Small intestine (tissue), 7 donors: ENCODE results near the gene B4GALNT2. TPM values are rescaled to one million over a fixed set of nuclear protein-coding genes. Genes with fewer than 3 reads are reported as not detected.
"Not testable (repeated sequence)": the region's sequence is repeated elsewhere in the genome, so short reads cannot be mapped to it uniquely, and the experiment has no call there.

Experiments used
- DNase-seq, 2 donors: peaks; one replicate each; pipeline versions ENCODE4 v3.0.0 to v3.0.0-alpha.2; 2013
- FAIRE-seq: peaks from 2 replicates; lab custom pipeline; 2012; peaks lifted over from hg19 to GRCh38; lab: Jason Lieb, UNC
- H3K27ac ChIP-seq, 3 donors: one replicate each; pipeline ENCODE4 v1.5.1; 2013; ENCODE audit warnings: low read length in 2 of 3, mild to moderate bottlenecking in 2 of 3, control low read depth in 1 of 3, inconsistent platforms in 1 of 3, low read depth in 1 of 3, moderate library complexity in 1 of 3
- H3K27me3 ChIP-seq, 3 donors: one replicate each; pipeline ENCODE4 v1.6.1; 2013; ENCODE audit warnings: low read length in 3 of 3, inconsistent platforms in 1 of 3; ENCODE audit not compliant: control insufficient read depth in 3 of 3, insufficient read depth in 3 of 3
- H3K36me3 ChIP-seq, 3 donors: one replicate each; pipeline ENCODE4 v1.6.1; 2013; ENCODE audit warnings: low read length in 3 of 3, inconsistent platforms in 1 of 3, low read depth in 1 of 3, mild to moderate bottlenecking in 1 of 3, moderate library complexity in 1 of 3; ENCODE audit not compliant: control insufficient read depth in 3 of 3, insufficient read depth in 2 of 3
- H3K4me1 ChIP-seq, 3 donors: one replicate each; pipeline ENCODE4 v1.6.1; 2013; ENCODE audit warnings: low read length in 2 of 3, inconsistent platforms in 1 of 3, low read depth in 1 of 3, mild to moderate bottlenecking in 1 of 3, moderate library complexity in 1 of 3; ENCODE audit not compliant: control insufficient read depth in 3 of 3, insufficient read depth in 2 of 3
- H3K4me3 ChIP-seq, 3 donors: one replicate each; pipeline ENCODE4 v1.5.1; 2013; ENCODE audit warnings: low read length in 3 of 3, control low read depth in 1 of 3, inconsistent platforms in 1 of 3, low read depth in 1 of 3, mild to moderate bottlenecking in 1 of 3, moderate library complexity in 1 of 3
- H3K9me3 ChIP-seq, 2 donors: one replicate each; pipeline ENCODE4 v1.6.1; 2013; ENCODE audit warnings: low read depth in 1 of 2, low read length in 1 of 2; ENCODE audit not compliant: control insufficient read depth in 2 of 2, insufficient read depth in 1 of 2
- WGBS, 3 donors: extraction: QIAGEN DNeasy Blood & Tissue Kit; methylation state at CpG; one replicate each; pipeline ENCODE4 v1.1.7; 2013; 5-methylcytosine and 5-hydroxymethylcytosine counted together
- polyA plus RNA-seq, 4 donors: library from polyadenylated mRNA; stranded (reverse) in 3 of 4; unstranded in 1 of 4; fragments of 200-250 nt in 3 of 4; fragments of 120-200 nt in 1 of 4; gene quantifications; one replicate each; pipeline versions ENCODE4 v1.2.1 to v1.2.3, GENCODE V29; 2013
- donor health status: healthy with polysubstance abuse.
- donor health status: control.
- donor health status: control.
- donor health status: Bipolar disorder and iron deficiency.
- donor health status: healthy.

The B4GALNT2 gene
- polyA plus RNA-seq, 4 donors = 0.13 to 3.2 (median 0.72) TPM

DNA sequence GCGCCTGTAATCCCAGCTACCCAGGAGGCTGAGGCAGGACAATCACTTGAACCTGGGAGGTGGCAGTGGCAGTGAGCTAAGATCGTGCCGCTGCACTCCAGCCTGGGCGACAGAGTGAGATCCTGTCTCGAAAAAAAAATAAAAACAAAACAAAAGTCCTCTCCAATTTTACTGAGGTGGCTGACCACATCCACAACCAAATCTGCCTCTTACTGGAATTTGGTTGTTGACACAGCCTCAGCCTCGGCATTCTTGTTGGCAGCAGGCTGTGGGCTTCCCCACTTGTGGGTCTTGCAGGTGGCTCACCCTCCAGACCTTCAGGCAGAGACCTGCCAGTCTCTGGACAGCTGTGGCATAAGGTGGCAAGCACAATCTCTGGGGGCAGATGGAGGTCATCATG is 15.6 kb downstream of the B4GALNT2 start:
- DNase-seq (no peak), FAIRE-seq (no peak)
- 87 to 89% (median 88%) methylated on average over 6 of the region's 6 CpGs for WGBS, 3 donors
- peaks cover 0 to 3% (median 0%) of the 10 kb centered on the region in 3 donors for H3K4me1 ChIP-seq
- H3K36me3 ChIP-seq = no peaks in the 10 kb centered on the region
- H3K9me3 ChIP-seq = no peaks in the 10 kb centered on the region
- no peak overlapping the region for H3K4me3 ChIP-seq
- peaks cover 0 to 5% (median 0%) of the 10 kb centered on the region in 3 donors for H3K27me3 ChIP-seq
- no peak overlapping the region for H3K27ac ChIP-seq

DNA sequence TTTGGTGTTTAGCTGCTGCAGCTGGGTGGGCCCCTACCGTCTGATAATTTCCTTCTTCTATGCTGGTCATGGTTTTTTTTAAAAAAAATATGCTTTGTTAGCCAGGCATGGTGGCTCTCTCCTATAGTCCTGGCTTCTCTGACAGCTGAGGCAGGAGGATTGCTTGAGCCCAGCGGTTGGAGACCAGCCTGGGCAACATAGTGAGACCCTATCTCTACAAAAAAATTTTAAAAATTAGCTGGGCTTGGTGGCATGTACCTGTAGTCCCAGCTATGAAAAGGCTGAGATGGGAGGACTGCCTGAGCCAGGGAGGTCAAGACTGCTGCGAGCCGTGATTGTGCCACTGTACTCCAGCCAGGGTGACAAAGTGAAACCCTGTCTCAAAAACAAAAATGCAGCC is 19.4 kb downstream of the B4GALNT2 start:
- 67 to 80% (median 74%) methylated on average over 4 of the region's 4 CpGs for WGBS, 3 donors
- Histone ChIP-seq H3K4me3 (no peak overlapping the region), H3K27me3 (peaks cover 0 to 2% (median 0%) of the 10 kb centered on the region in 3 donors), H3K4me1 (no peaks in the 10 kb centered on the region), H3K36me3 (no peaks in the 10 kb centered on the region), H3K27ac (no peak overlapping the region), H3K9me3 (no peaks in the 10 kb centered on the region)
- FAIRE-seq = no peak
- DNase-seq = no peak

DNA sequence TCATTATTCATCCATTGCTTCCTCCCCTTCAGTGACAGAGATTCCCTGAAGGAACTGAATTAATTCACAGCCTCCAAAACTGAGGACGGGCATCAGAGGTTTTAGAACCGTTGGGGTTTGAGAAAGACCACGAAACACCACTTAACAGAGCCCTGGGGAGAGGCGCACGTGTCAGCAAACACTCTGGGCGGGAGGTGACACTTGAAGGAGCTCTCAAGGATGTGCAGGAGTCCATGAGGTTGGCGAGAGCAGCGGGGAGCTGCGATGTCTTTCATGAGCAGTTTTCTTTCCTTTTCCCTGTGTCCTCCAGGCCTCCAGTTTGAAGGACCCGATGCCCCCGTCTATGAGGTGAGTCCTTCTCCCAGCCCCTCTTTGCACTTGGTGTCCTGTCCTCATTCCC is 23.7 kb downstream of the B4GALNT2 start:
- H3K27ac ChIP-seq = no peak overlapping the region
- FAIRE-seq = no peak
- 81 to 90% (median 82%) methylated on average over 11 of the region's 11 CpGs for WGBS, 3 donors

DNA sequence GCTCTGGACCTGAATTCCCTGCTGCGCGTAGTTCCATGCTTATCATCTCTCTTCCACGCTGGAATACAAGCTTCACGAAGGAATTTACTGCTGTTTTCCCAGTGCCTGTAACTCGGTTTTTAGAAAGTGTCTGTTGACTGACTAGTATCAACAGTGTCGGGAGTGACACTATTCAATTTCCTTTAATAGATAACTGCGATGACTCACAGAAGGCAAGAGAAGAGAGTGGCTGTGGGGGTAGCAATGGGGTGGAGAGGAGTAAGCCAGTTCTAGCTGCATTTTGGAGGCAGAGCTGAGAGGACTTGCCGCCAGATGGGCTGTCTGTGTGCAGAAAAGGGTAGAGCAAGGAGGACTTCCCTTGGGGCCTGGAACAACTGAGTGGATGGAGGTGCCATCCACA is 25.2 kb downstream of the B4GALNT2 start:
- WGBS, 3 donors = 55 to 59% (median 56%) methylated on average over 8 of the region's 8 CpGs

More for the DNA sequence above, 23.7 kb downstream of the B4GALNT2 start:
- Histone ChIP-seq H3K9me3 (no peaks in the 10 kb centered on the region), H3K36me3 (no peaks in the 10 kb centered on the region), H3K27me3 (no peaks in the 10 kb centered on the region), H3K4me1 (no peaks in the 10 kb centered on the region), H3K4me3 (no peak overlapping the region)
- no peak for DNase-seq

DNA sequence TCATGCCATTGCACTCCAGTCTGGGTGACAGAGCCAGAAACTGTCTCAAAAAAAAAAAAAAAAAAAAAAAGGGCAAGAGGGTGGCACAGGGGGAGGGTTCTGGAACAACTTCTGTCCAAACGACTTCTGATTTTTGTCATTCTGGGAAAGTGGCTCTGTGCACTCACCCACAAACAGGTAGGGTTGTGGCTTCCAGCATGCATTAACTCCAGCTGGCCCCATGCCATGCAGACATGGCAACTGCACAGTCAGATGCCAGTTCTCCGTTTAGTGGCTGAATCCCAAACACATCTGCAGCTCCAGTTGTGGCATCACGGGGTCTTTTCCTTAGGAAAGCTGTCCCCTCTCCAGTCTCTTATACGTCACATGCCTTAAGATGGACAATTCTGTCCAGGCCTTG is 30.3 kb downstream of the B4GALNT2 start:
- FAIRE-seq (no peak), DNase-seq (no peak)
- H3K36me3 ChIP-seq = no peaks in the 10 kb centered on the region
- H3K4me1 ChIP-seq = no peaks in the 10 kb centered on the region
- no peaks in the 10 kb centered on the region for H3K9me3 ChIP-seq
- H3K4me3 ChIP-seq = no peak overlapping the region
- H3K27ac ChIP-seq = no peak overlapping the region
- 68 to 80% (median 75%) methylated on average over 4 of the region's 4 CpGs for WGBS, 3 donors
- H3K27me3 ChIP-seq = peaks cover 0 to 9% (median 0%) of the 10 kb centered on the region in 3 donors

More for the DNA sequence above, 25.2 kb downstream of the B4GALNT2 start:
- FAIRE-seq (no peak), DNase-seq (peak in 1 of 2 donors; percentile 23)
- no peaks in the 10 kb centered on the region for H3K36me3 ChIP-seq
- H3K9me3 ChIP-seq = no peaks in the 10 kb centered on the region
- no peak overlapping the region for H3K27ac ChIP-seq
- no peaks in the 10 kb centered on the region for H3K4me1 ChIP-seq
- no peak overlapping the region for H3K4me3 ChIP-seq
- no peaks in the 10 kb centered on the region for H3K27me3 ChIP-seq

DNA sequence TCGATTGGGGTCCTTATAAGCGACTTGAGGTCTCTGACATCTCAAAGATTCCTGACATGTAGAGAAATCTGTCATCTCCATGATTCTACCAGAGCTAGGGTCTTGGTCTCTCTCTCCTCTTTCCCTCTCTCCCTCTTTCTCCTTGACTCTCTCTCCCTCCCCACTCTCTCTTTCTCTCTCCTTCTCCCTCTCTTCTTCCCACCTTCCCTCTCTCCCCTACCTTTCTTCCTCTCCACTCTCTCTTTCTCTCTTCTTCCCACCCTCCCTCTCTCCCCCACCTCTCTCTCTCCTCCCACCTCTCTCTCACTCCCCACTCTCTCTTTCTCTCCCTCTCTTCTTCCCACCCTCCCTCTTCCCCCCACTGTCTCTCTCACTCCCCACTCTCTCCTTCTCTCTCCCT is 32.6 kb downstream of the B4GALNT2 start:
- Histone ChIP-seq H3K9me3 (no peaks in the 10 kb centered on the region), H3K4me3 (no peak overlapping the region), H3K27me3 (peaks cover 0 to 20% (median 4%) of the 10 kb centered on the region in 3 donors), H3K4me1 (no peaks in the 10 kb centered on the region), H3K27ac (no peak overlapping the region), H3K36me3 (no peaks in the 10 kb centered on the region)
- FAIRE-seq (no peak), DNase-seq (no peak)
- 76 to 91% (median 89%) methylated on average over 2 of the region's 2 CpGs for WGBS, 3 donors

DNA sequence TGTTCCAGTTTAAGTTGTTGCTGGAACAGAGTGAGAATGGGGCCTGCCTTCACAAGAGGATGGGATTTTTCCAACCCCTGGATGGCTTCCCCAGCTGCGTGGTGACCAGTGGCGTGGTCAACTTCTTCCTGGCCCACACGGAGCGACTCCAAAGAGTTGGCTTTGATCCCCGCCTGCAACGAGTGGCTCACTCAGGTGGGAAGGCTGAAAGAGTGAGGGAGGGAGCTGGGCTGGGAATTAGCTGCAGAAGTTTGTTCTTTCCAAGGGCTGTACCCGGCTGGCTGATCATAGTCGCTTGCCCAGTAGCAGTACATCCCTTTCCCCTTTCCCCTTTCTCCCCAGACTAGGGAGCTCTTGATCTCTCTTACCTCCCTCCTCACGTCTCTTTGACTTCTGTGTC is 36.1 kb downstream of the B4GALNT2 start:
- WGBS, 3 donors = 68 to 78% (median 77%) methylated on average over 9 of the region's 9 CpGs
- peaks cover 0 to 22% (median 4%) of the 10 kb centered on the region in 3 donors for H3K27me3 ChIP-seq
- no peak overlapping the region for H3K4me3 ChIP-seq
- no peaks in the 10 kb centered on the region for H3K4me1 ChIP-seq
- no peak for FAIRE-seq
- DNase-seq = no peak
- no peaks in the 10 kb centered on the region for H3K36me3 ChIP-seq
- H3K27ac ChIP-seq = no peak overlapping the region
- H3K9me3 ChIP-seq = peaks cover 0 to 7% of the 10 kb centered on the region in 2 donors

DNA sequence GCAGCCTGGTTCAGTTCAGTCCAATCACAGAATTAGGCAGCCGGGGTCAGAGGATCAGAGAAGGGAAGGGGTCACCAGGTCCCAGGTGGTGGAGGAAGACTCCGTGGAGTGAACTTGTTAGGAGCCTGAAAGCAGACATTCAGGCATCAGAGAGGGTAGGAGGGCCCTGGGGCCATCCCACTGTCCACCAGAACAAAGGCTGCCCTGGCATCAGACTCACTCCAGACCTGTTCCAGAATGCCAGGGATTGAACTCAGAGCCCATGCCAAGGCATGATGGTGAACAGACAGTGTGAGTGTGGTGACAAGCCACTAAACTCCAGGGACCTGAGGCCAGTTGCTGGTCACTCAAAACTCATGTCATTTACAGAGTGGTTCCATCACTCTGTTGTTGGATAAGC is 37.6 kb downstream of the B4GALNT2 start:
- DNase-seq = no peak
- no peak overlapping the region for H3K27ac ChIP-seq
- 67 to 71% (median 71%) methylated on average over 2 of the region's 2 CpGs for WGBS, 3 donors
- peaks cover 0 to 16% (median 4%) of the 10 kb centered on the region in 3 donors for H3K27me3 ChIP-seq
- no peak for FAIRE-seq
- peaks cover 0 to 8% of the 10 kb centered on the region in 2 donors for H3K9me3 ChIP-seq
- H3K4me1 ChIP-seq = no peaks in the 10 kb centered on the region
- H3K36me3 ChIP-seq = no peaks in the 10 kb centered on the region
- no peak overlapping the region for H3K4me3 ChIP-seq

DNA sequence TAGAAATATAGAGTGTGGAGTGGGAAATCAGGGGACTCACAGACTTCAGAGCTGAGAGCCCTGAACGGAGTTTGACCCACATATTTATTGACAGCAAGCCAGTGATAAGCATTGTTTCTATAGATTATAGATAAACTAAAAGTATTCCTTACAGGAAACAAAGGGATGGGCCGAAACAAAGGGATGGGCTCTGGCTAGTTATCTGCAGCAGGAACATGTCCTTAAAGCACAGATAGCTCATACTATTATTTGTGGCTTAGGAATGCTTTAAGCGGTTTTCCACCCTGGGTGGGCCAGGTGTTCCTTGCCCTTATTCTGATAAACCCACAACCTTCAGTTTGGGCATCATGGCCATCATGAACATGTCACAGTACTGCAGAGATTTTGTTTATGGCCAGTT is 38.1 kb downstream of the B4GALNT2 start:
- H3K4me1 ChIP-seq, H3K36me3 ChIP-seq, H3K4me3 ChIP-seq, H3K27ac ChIP-seq, DNase-seq, FAIRE-seq: not testable (repeated sequence)
- 67 to 76% (median 75%) methylated on average over 3 of the region's 3 CpGs for WGBS, 3 donors
- Histone ChIP-seq H3K27me3 (peaks cover 0 to 16% (median 4%) of the 10 kb centered on the region in 3 donors), H3K9me3 (peaks cover 0 to 13% of the 10 kb centered on the region in 2 donors)
